Measurements from ENCODE around the gene CUEDC1.

GRCh38 chr17:57943140-57943539, 12.1 kb downstream of the CUEDC1 start:
- no peak for TF ChIP-seq POLR2A (IDR thresholded peaks at IDR 0.05; ENCODE audit: low read length)
- TF ChIP-seq GATA1 (IDR thresholded peaks at IDR 0.05; ENCODE audit: low read depth, low read length) = no peak
